ENCODE results near the gene FGF2. TPM values are rescaled to one million over a fixed set of nuclear protein-coding genes. Genes with fewer than 3 reads are reported as not detected.

FGF2 gene
- total RNA-seq, 4 donors from 2014 or later: 32.5 to 54.7 (median 41.8) TPM

DNA sequence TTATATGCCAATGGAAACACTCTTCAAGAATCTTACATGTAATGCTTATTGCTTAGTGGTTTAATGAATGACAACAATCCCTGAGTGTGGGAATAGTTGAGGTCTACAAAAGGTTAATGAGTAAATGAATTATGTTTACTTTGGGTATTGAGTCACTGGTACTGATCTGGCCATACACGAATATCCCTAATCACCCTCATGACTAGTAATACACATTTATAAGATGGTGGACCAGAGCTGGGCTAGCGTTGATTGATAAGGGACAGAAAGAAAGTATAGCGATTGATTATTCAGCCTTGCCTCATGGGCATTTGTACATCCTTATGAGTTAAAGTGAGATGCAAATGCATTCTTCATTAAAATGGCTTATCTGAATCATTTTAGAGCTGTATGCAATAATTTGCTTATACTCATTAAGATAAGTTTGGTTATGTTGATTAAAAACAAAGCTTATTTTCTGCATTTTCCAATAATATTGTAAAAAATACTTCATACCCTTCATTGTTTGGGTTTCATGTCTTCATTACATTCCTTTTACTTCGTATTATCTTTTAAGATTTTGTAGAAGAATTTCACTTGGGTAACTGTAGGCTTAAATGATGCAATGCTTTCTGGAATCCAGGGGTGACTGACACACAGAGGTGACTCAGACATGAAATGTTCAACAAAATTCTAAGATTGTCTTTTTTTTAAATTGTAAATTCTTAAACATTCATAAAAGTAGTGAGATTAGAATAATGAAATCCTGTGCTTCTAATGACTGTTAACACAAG lies 47.4 kb downstream of the FGF2 start:
- peak; percentile 31 for TF ChIP-seq POLR2AphosphoS5 (IDR thresholded peaks at IDR 0.05)
- TF ChIP-seq EP300 (IDR thresholded peaks at IDR 0.05): no peak
- peaks cover 0 to 9% (median 6%) of the 10 kb centered on the region in 3 donors for H3K4me1 ChIP-seq
- H3K9me3 ChIP-seq: no peaks in the 10 kb centered on the region
- H3K4me3 ChIP-seq: no peak overlapping the region
- peaks cover 0 to 20% of the 10 kb centered on the region in 2 donors for H3K36me3 ChIP-seq
- no peak overlapping the region for H3K27ac ChIP-seq
- no peaks in the 10 kb centered on the region for H3K27me3 ChIP-seq
- WGBS, 2 donors (ENCODE audit: low coverage in 1 of 2): 58 to 74% methylated on average over 4 of the region's 4 CpGs
- ATAC-seq: peak; percentile 81

GRCh38 chr4:122875949-122876348 lies 49.3 kb downstream of the FGF2 start:
- no peak for ATAC-seq
- Histone ChIP-seq H3K4me3 (no peak overlapping the region), H3K9me3 (no peaks in the 10 kb centered on the region), H3K4me1 (peaks cover 0 to 9% (median 6%) of the 10 kb centered on the region in 3 donors), H3K27ac (no peak overlapping the region), H3K27me3 (no peaks in the 10 kb centered on the region), H3K36me3 (peaks cover 0 to 40% of the 10 kb centered on the region in 2 donors)
- no peak for TF ChIP-seq EP300 (IDR thresholded peaks at IDR 0.05)
- no peak for TF ChIP-seq POLR2A (IDR thresholded peaks at IDR 0.05)
- TF ChIP-seq CTCF (IDR thresholded peaks at IDR 0.05): no peak
- no peak for TF ChIP-seq POLR2AphosphoS5 (IDR thresholded peaks at IDR 0.05)
- WGBS, 2 donors (ENCODE audit: low coverage in 1 of 2): 80 to 86% methylated on average over 5 of the region's 5 CpGs

DNA sequence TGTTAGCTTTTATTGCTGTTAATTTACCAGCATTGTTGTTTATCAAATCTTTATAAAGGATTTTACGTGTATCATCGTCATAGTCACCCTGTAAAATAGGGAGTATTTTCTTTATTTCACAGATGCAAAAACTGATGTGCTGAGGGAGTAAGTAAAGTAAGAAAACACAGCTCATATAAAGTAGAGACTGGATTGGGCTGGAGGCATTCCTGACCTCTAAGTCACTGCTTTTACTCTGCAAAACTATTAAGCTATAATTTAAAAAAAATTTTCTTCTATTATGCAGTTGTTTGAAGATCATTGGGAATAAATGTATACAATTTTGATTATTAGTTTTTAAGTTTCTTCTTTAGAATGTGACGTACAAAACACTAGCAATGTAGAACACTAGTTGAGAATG lies 49.8 kb downstream of the FGF2 start:
- Histone ChIP-seq H3K4me3 (no peak overlapping the region), H3K36me3 (peaks cover 0 to 42% of the 10 kb centered on the region in 2 donors), H3K9me3 (no peaks in the 10 kb centered on the region), H3K4me1 (peaks cover 0 to 9% (median 6%) of the 10 kb centered on the region in 3 donors), H3K27ac (no peak overlapping the region), H3K27me3 (no peaks in the 10 kb centered on the region)
- TF ChIP-seq POLR2A (IDR thresholded peaks at IDR 0.05) (no peak), EP300 (IDR thresholded peaks at IDR 0.05) (no peak), CTCF (IDR thresholded peaks at IDR 0.05) (no peak), POLR2AphosphoS5 (IDR thresholded peaks at IDR 0.05) (no peak)
- no peak for ATAC-seq
- WGBS, 2 donors (ENCODE audit: low coverage in 1 of 2): 83 to 85% methylated on average over 3 of the region's 3 CpGs

DNA sequence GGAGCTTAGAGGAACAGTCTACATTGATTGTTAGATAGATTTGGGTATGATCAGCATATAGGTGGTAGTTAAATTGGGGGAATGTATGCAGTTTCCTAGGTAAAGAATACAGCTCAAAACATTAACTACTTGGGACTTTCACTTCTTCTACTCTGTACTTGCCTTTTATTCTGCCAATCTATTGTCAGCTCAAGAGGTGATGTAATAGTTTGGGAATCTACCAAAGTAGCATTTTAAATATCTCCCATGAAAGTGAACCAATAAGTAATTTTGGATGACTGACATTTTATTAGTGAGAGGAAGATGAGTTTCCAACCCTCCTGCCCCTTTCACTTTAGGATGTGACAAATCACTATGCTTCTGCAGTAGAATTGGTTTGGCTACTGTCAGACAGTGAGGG lies 52.4 kb downstream of the FGF2 start:
- H3K36me3 ChIP-seq: peaks cover 0 to 53% of the 10 kb centered on the region in 2 donors
- no peaks in the 10 kb centered on the region for H3K27me3 ChIP-seq
- no peak for ATAC-seq
- no peak overlapping the region for H3K27ac ChIP-seq
- no peak for TF ChIP-seq POLR2AphosphoS5 (IDR thresholded peaks at IDR 0.05)
- TF ChIP-seq CTCF (IDR thresholded peaks at IDR 0.05): no peak
- no peak for TF ChIP-seq EP300 (IDR thresholded peaks at IDR 0.05)
- TF ChIP-seq POLR2A (IDR thresholded peaks at IDR 0.05): no peak
- no peak overlapping the region for H3K4me3 ChIP-seq
- no peaks in the 10 kb centered on the region for H3K9me3 ChIP-seq
- no peaks in the 10 kb centered on the region for H3K4me1 ChIP-seq

DNA sequence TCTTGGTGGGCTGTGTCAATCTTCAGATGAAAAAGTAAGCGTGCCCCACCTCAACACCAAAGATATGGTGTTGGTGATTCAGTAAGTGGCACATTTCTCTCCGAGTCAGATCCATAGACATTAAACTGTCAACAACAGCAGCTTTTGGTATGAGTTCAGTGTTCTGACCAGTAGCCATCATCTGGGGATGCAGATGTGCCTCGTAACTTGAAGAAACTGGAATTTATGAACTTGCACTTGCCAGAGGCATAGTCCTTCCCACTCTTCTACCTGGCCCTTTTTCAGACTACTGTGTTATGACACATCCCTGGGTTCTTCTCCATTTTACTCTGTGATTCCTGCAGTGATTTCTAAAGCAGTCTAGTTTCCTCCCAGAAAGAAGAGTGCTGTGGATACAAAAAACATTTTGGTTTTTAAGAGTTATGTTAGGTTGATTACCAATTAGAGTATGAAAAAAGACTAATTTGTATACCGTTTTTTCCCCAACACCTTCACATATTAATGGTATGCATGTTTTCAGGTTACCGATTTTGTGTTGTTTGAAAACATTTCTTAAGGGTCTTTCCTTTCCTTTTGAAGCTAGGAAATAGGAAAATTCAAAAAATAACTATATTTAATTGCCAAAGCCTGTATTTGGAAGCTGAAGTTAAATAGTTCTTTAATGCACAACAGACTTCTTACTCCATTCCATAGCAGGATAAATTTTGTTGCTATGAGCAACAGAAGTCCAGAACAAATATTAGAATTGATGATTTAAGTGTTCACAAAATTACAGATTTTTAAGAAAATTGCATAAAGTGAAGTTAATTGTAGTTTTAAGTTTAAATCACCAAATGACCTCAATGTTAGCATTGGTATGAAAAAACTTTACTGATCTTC lies 56.5 kb downstream of the FGF2 start:
- 70 to 81% methylated on average over 5 of the region's 5 CpGs for WGBS, 2 donors (ENCODE audit: low coverage in 1 of 2)
- no peak for ATAC-seq
- no peak for TF ChIP-seq POLR2A (IDR thresholded peaks at IDR 0.05)
- no peak for TF ChIP-seq POLR2AphosphoS5 (IDR thresholded peaks at IDR 0.05)
- no peak for TF ChIP-seq CTCF (IDR thresholded peaks at IDR 0.05)
- TF ChIP-seq EP300 (IDR thresholded peaks at IDR 0.05): no peak

More for the DNA sequence above, 56.5 kb downstream of the FGF2 start:
- H3K36me3 ChIP-seq: peaks cover 0 to 54% of the 10 kb centered on the region in 2 donors
- no peak overlapping the region for H3K4me3 ChIP-seq
- H3K4me1 ChIP-seq: peaks cover 0 to 8% (median 0%) of the 10 kb centered on the region in 3 donors
- H3K27ac ChIP-seq: no peak overlapping the region
- no peaks in the 10 kb centered on the region for H3K9me3 ChIP-seq
- no peaks in the 10 kb centered on the region for H3K27me3 ChIP-seq
